Dermis microvascular lymphatic vessel endothelial cell (primary cell): ENCODE data around the gene UBALD1. TPM values are rescaled to one million over a fixed set of nuclear protein-coding genes. Genes with fewer than 3 reads are reported as not detected.
A peak's percentile ranks its signal among the peaks of the same experiment; 100 is the strongest.
"Not testable (repeated sequence)": the region's sequence is repeated elsewhere in the genome, so short reads cannot be mapped to it uniquely, and the experiment has no call there.

Source experiments
- DNase-seq, 2 donors: peaks; one replicate each; pipeline versions ENCODE4 v3.0.0 to v3.0.0-alpha.2; 2010; ENCODE audit warnings: low read depth in 2 of 2
- total RNA-seq: library from RNA; depleted of rRNA; stranded (reverse); fragments of >200 nt; gene quantifications from 2 replicates; pipeline ENCODE4 v1.2.1, GENCODE V29; 2014

The UBALD1 gene
- total RNA-seq, 1 donor from 2014 or later, result 3.1 TPM

GRCh38 chr16:4599037-4599436 lies 15.7 kb downstream of the UBALD1 start:
- DNase-seq, result no peak

GRCh38 chr16:4597174-4597573 lies 17.5 kb downstream of the UBALD1 start:
- no peak for DNase-seq

- no peak for DNase-seq
Observed at GRCh38 chr16:4594433-4595410, 20.0 kb downstream of the UBALD1 start.

GRCh38 chr16:4593086-4593485 lies 21.6 kb downstream of the UBALD1 start:
- no peak for DNase-seq

- DNase-seq, result no peak
Observed at GRCh38 chr16:4591706-4592470, 22.8 kb downstream of the UBALD1 start.

- DNase-seq, result no peak
Observed at GRCh38 chr16:4591191-4591590, 23.5 kb downstream of the UBALD1 start.

GRCh38 chr16:4588961-4589360 lies 25.7 kb downstream of the UBALD1 start:
- DNase-seq, result no peak

GRCh38 chr16:4588386-4588785 lies 26.3 kb downstream of the UBALD1 start:
- no peak for DNase-seq

GRCh38 chr16:4586291-4586690 lies 28.4 kb downstream of the UBALD1 start:
- DNase-seq, result no peak

- DNase-seq, result no peak
Observed at GRCh38 chr16:4583906-4584305, 30.8 kb downstream of the UBALD1 start.

- no peak for DNase-seq
Observed at GRCh38 chr16:4580250-4580649, 34.4 kb downstream of the UBALD1 start.

GRCh38 chr16:4578961-4579530 lies 35.6 kb downstream of the UBALD1 start:
- no peak for DNase-seq

- DNase-seq, result no peak
Observed at GRCh38 chr16:4576008-4576407, 38.7 kb downstream of the UBALD1 start.

GRCh38 chr16:4574919-4575705 lies 39.6 kb downstream of the UBALD1 start:
- DNase-seq, result peak in 1 of 2 donors; percentile 7

- not testable (repeated sequence) for DNase-seq
Observed at GRCh38 chr16:4573926-4574325, 40.8 kb downstream of the UBALD1 start.

GRCh38 chr16:4572715-4573114 lies 42.0 kb downstream of the UBALD1 start:
- no peak for DNase-seq

GRCh38 chr16:4570688-4571321 lies 43.9 kb downstream of the UBALD1 start:
- no peak for DNase-seq

GRCh38 chr16:4570086-4570485 lies 44.6 kb downstream of the UBALD1 start:
- DNase-seq, result no peak

- DNase-seq, result no peak
Observed at GRCh38 chr16:4566144-4566543, 48.5 kb downstream of the UBALD1 start.

- no peak for DNase-seq
Observed at GRCh38 chr16:4564661-4565267, 49.9 kb downstream of the UBALD1 start.
